CD4-positive, alpha-beta T cell (primary cell): ENCODE results near the gene FBXO11. TPM values are rescaled to one million over a fixed set of nuclear protein-coding genes. Genes with fewer than 3 reads are reported as not detected.

Source experiments
- ATAC-seq: fragments of 200-7000 bp; cut with Tn5 transposase; one replicate; pipeline ENCODE4 v1.10.0; 2022; ENCODE audit warnings: mild to moderate bottlenecking; ENCODE audit not compliant: poor library complexity
- CTCF ChIA-PET: fragments of 350-600 bp; sonication (Branson Sonifier 250); formaldehyde crosslinking; loops from one replicate; lab custom pipeline; 2021; ENCODE audit warnings: antibody characterized with exemption, inconsistent platforms; lab: Charles Lee
- POLR2A ChIA-PET: fragments of 350-600 bp; sonication (Branson Sonifier 250); formaldehyde crosslinking; loops from one replicate; lab custom pipeline; 2021; ENCODE audit warnings: antibody characterized with exemption, inconsistent platforms; lab: Charles Lee
- DNase-seq, 14 experiments: peaks; one replicate each; pipeline ENCODE4 v3.0.0-alpha.2; 2013 to 2020; ENCODE audit warnings: mixed read lengths in 2 of 14
- H3K27ac ChIP-seq, 2 donors: one replicate each; pipeline versions ENCODE4 v1.5.1 to v1.7.0; 2013; ENCODE audit warnings: low read length in 2 of 2, low read depth in 1 of 2, mild to moderate bottlenecking in 1 of 2
- H3K27me3 ChIP-seq, 2 experiments: 1 replicate in 1 of 2; 2 replicates in 1 of 2; pipeline versions ENCODE4 v1.6.1 to v1.7.0; 2013; ENCODE audit warnings: low read length in 2 of 2, control low read depth in 1 of 2, mild to moderate bottlenecking in 1 of 2, moderate library complexity in 1 of 2; ENCODE audit not compliant: insufficient read depth in 2 of 2, control insufficient read depth in 1 of 2
- H3K36me3 ChIP-seq: one replicate; pipeline ENCODE4 v1.6.1; 2013; ENCODE audit warnings: low read length, control low read depth; ENCODE audit not compliant: insufficient read depth
- H3K4me1 ChIP-seq: one replicate; pipeline ENCODE4 v1.6.1; 2013; ENCODE audit warnings: low read length, control low read depth; ENCODE audit not compliant: insufficient read depth
- H3K4me3 ChIP-seq: one replicate; pipeline ENCODE4 v1.5.1; 2013; ENCODE audit warnings: mild to moderate bottlenecking, low read length, moderate library complexity
- H3K9me3 ChIP-seq, 2 experiments: 1 replicate in 1 of 2; 2 replicates in 1 of 2; pipeline versions ENCODE4 v1.6.1 to v1.7.0; 2013; ENCODE audit warnings: low read length in 2 of 2, mild to moderate bottlenecking in 2 of 2, control low read depth in 1 of 2, moderate library complexity in 1 of 2; ENCODE audit not compliant: control insufficient read depth in 1 of 2, insufficient read depth in 1 of 2
- H3K27ac Mint-ChIP-seq: one replicate; pipeline ENCODE4 v1.8.0; 2020; ENCODE audit warnings: mixed read lengths
- H3K27me3 Mint-ChIP-seq: one replicate; pipeline ENCODE4 v1.8.0; 2021; ENCODE audit warnings: mixed read lengths
- H3K36me3 Mint-ChIP-seq: one replicate; pipeline ENCODE4 v1.8.0; 2021; ENCODE audit warnings: low read depth, mixed read lengths
- H3K4me1 Mint-ChIP-seq: one replicate; pipeline ENCODE4 v1.8.0; 2021; ENCODE audit warnings: low read depth, mixed read lengths
- H3K4me3 Mint-ChIP-seq: one replicate; pipeline ENCODE4 v1.8.0; 2020; ENCODE audit warnings: mild to moderate bottlenecking, mixed read lengths
- H3K9me3 Mint-ChIP-seq: one replicate; pipeline ENCODE4 v1.8.0; 2020; ENCODE audit warnings: mixed read lengths
- intact Hi-C, 2 experiments: fragments of 100-400 bp; cut with DNase I in 1 of 2; cut with micrococcal nuclease in 1 of 2; formaldehyde crosslinking; loops; one replicate each; pipeline versions ENCODE4 v1.15.1 to v1.9.0; 2023 to 2025; cut with DNase I, micrococcal nuclease
- total RNA-seq, 174 experiments: library from RNA in 2 of 174; stranded (reverse) in 2 of 174; gene quantifications; one replicate each; pipeline ENCODE4 v1.2.3 and lab custom pipeline; 2021 to 2026
- TF ChIP-seq, protein P1 (sequence below): fragments of 200-600 bp; IDR thresholded peaks from one replicate; pipeline ENCODE4 v1.8.0; 2022; ENCODE audit warnings: antibody characterized with exemption, mild to moderate bottlenecking

FBXO11 gene
- total RNA-seq, 2 experiments from 2014 or later, result 121 to 126 TPM

DNA sequence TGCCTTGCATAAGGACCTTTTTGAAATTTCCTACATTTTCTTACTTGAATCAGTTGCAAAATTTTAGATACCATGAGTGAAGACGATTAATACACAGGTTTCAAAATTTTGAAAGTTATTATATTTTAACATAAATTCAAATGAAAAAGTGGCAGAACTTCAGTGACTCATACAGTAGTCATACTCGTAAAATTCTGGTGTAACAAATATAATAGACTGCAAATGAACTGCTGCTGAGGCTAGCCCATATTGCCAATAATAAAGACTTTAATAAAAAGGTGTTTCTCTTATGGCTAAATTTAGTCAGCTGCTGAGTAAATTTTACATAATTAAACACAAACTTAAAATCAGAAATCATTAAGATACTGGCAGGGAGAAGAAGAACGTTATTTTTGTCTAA is 86.5 kb downstream of the FBXO11 start:
- intact Hi-C loops, result no loop called here
- H3K27me3 Mint-ChIP-seq, result no peaks in the 10 kb centered on the region
- POLR2A ChIA-PET, result no interaction called here
- Histone ChIP-seq H3K36me3 (peaks cover 76% of the 10 kb centered on the region), H3K4me1 (no peaks in the 10 kb centered on the region), H3K27me3 (no peaks in the 10 kb centered on the region), H3K4me3 (no peak overlapping the region), H3K27ac (no peak overlapping the region), H3K9me3 (no peaks in the 10 kb centered on the region)
- H3K4me1 Mint-ChIP-seq, result no peaks in the 10 kb centered on the region
- no peaks in the 10 kb centered on the region for H3K9me3 Mint-ChIP-seq
- no peak for ATAC-seq
- peaks cover 95% of the 10 kb centered on the region for H3K36me3 Mint-ChIP-seq
- TF ChIP-seq, protein P1, sequence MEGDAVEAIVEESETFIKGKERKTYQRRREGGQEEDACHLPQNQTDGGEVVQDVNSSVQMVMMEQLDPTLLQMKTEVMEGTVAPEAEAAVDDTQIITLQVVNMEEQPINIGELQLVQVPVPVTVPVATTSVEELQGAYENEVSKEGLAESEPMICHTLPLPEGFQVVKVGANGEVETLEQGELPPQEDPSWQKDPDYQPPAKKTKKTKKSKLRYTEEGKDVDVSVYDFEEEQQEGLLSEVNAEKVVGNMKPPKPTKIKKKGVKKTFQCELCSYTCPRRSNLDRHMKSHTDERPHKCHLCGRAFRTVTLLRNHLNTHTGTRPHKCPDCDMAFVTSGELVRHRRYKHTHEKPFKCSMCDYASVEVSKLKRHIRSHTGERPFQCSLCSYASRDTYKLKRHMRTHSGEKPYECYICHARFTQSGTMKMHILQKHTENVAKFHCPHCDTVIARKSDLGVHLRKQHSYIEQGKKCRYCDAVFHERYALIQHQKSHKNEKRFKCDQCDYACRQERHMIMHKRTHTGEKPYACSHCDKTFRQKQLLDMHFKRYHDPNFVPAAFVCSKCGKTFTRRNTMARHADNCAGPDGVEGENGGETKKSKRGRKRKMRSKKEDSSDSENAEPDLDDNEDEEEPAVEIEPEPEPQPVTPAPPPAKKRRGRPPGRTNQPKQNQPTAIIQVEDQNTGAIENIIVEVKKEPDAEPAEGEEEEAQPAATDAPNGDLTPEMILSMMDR, result no peak
- CTCF ChIA-PET, result no interaction called here
- no peak overlapping the region for H3K27ac Mint-ChIP-seq
- no peak for DNase-seq
- no peak overlapping the region for H3K4me3 Mint-ChIP-seq

DNA sequence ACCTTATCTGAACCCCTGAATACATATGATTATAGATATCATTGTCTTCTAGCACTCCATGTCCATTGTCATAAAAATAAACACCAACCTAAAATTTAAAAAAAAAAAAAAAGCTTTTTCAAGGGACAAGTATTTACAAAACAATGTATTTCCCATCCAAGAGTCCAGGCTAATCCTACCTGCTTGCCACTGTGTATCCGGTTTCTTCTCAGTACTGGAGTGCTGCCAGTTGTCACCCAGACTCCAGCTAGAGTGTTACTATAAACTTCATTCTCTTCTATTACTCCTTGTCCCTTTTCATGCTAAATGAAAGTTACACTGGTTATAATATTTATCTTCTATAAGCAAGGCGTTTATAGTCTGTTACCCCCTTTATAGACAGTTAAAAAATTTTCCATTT is 87.5 kb downstream of the FBXO11 start:
- Mint-ChIP-seq H3K4me3 (no peak overlapping the region), H3K9me3 (no peaks in the 10 kb centered on the region), H3K27ac (peak overlapping the region; percentile 44), H3K27me3 (no peaks in the 10 kb centered on the region), H3K36me3 (peaks cover 95% of the 10 kb centered on the region), H3K4me1 (no peaks in the 10 kb centered on the region)
- CTCF ChIA-PET, result no interaction called here
- Histone ChIP-seq H3K36me3 (peaks cover 81% of the 10 kb centered on the region), H3K4me1 (no peaks in the 10 kb centered on the region), H3K27ac (no peak overlapping the region), H3K27me3 (no peaks in the 10 kb centered on the region), H3K4me3 (no peak overlapping the region), H3K9me3 (no peaks in the 10 kb centered on the region)
- intact Hi-C loops, result no loop called here
- no peak for DNase-seq
- ATAC-seq, result no peak
- POLR2A ChIA-PET, result no interaction called here
- TF ChIP-seq, protein P1, result no peak

DNA sequence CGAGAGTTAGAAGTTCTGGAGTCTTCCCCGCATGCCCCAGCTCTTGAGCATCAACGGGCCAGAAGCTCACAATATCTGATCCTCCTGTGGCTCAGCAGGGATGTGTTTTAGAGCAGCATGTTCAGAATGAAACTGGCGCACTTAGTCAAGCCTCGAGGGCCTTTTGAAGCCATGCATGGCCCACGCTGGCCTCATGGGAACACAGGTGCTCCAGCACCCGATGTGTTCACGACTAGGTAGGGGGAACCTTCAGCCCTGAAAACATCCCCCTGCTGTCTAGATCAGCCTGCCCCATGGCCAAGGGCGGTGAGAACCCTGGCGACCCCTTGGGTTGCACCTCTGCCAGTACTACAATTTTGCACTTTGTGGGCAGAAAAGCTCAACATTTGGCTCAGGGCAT is 90.5 kb downstream of the FBXO11 start:
- no peak overlapping the region for H3K27ac ChIP-seq
- Mint-ChIP-seq H3K27me3 (no peaks in the 10 kb centered on the region), H3K4me1 (peaks cover 3% of the 10 kb centered on the region), H3K36me3 (peaks cover 97% of the 10 kb centered on the region), H3K27ac (no peak overlapping the region), H3K9me3 (no peaks in the 10 kb centered on the region), H3K4me3 (no peak overlapping the region)
- intact Hi-C loops, result no loop called here
- ChIA-PET CTCF (no interaction called here), POLR2A (interaction anchor here (0.6 kb wide), 1 partner anchor 20 kb away, joined by 3 read pairs; no protein-coding TSS in a partner anchor)
- no peaks in the 10 kb centered on the region for H3K9me3 ChIP-seq
- DNase-seq (no peak), ATAC-seq (no peak)
- peaks cover 78% of the 10 kb centered on the region for H3K36me3 ChIP-seq
- no peaks in the 10 kb centered on the region for H3K27me3 ChIP-seq
- H3K4me1 ChIP-seq, result no peaks in the 10 kb centered on the region
- TF ChIP-seq, protein P1, result no peak
- no peak overlapping the region for H3K4me3 ChIP-seq
